Transverse colon (tissue), 4 donors: ENCODE results near the gene PMPCA.

Experiments
- CTCF ChIP-seq, 5 experiments: fragments of 200-600 bp in 3 of 5; fragments of 450-650 bp in 2 of 5; sonication (generic) in 3 of 5; IDR thresholded peaks; 1 replicate in 2 of 5; 2 replicates in 3 of 5; pipeline ENCODE4 v1.5.1; 2016 to 2017; ENCODE audit warnings: antibody characterized with exemption in 5 of 5, inconsistent platforms in 3 of 5, mild to moderate bottlenecking in 2 of 5, moderate library complexity in 1 of 5
- POLR2A ChIP-seq: fragments of 450-650 bp; IDR thresholded peaks from one replicate; pipeline ENCODE4 v1.6.1; 2016; ENCODE audit warnings: antibody characterized with exemption, mild to moderate bottlenecking, moderate library complexity
- POLR2AphosphoS5 ChIP-seq, 3 donors: sonication (generic); formaldehyde crosslinking; IDR thresholded peaks; one replicate each; pipeline ENCODE4 v1.6.1; 2016; ENCODE audit warnings: antibody characterized with exemption in 3 of 3

- TF ChIP-seq CTCF (IDR thresholded peaks at IDR 0.05): no peak
- TF ChIP-seq POLR2A: no peak
- TF ChIP-seq POLR2AphosphoS5 (IDR thresholded peaks at IDR 0.05): no peak
Measured at GRCh38 chr9:136363949-136364748, 46.3 kb upstream of the PMPCA start.
